Measurements from ENCODE around the gene THSD7A.

The THSD7A gene

GRCh38 chr7:11750191-11750590 is 81.8 kb downstream of the THSD7A start:
- no peak for DNase-seq (ENCODE audit: low read depth in 1 of 2, low spot score in 1 of 2)

- DNase-seq (ENCODE audit: low read depth in 1 of 2, low spot score in 1 of 2), result no peak
Measured at GRCh38 chr7:11749629-11750028, 82.4 kb downstream of the THSD7A start.

GRCh38 chr7:11748884-11749283 is 83.1 kb downstream of the THSD7A start:
- no peak for DNase-seq (ENCODE audit: low read depth in 1 of 2, low spot score in 1 of 2)

- no peak for DNase-seq (ENCODE audit: low read depth in 1 of 2, low spot score in 1 of 2)
Measured at GRCh38 chr7:11747715-11748485, 84.1 kb downstream of the THSD7A start.

GRCh38 chr7:11746591-11746990 is 85.4 kb downstream of the THSD7A start:
- DNase-seq (ENCODE audit: low read depth in 1 of 2, low spot score in 1 of 2), result no peak

GRCh38 chr7:11743548-11743947 is 88.5 kb downstream of the THSD7A start:
- no peak for DNase-seq (ENCODE audit: low read depth in 1 of 2, low spot score in 1 of 2)

GRCh38 chr7:11743016-11743415 is 89.0 kb downstream of the THSD7A start:
- DNase-seq (ENCODE audit: low read depth in 1 of 2, low spot score in 1 of 2), result no peak

GRCh38 chr7:11742496-11742895 is 89.5 kb downstream of the THSD7A start:
- DNase-seq (ENCODE audit: low read depth in 1 of 2, low spot score in 1 of 2), result no peak

GRCh38 chr7:11737723-11738122 is 94.3 kb downstream of the THSD7A start:
- no peak for DNase-seq (ENCODE audit: low read depth in 1 of 2, low spot score in 1 of 2)

- no peak for DNase-seq (ENCODE audit: low read depth in 1 of 2, low spot score in 1 of 2)
Measured at GRCh38 chr7:11732207-11732606, 99.8 kb downstream of the THSD7A start.

- DNase-seq (ENCODE audit: low read depth in 1 of 2, low spot score in 1 of 2), result no peak
Measured at GRCh38 chr7:11730725-11731124, 101.3 kb downstream of the THSD7A start.

GRCh38 chr7:11727864-11728263 is 104.1 kb downstream of the THSD7A start:
- no peak for DNase-seq (ENCODE audit: low read depth in 1 of 2, low spot score in 1 of 2)

- DNase-seq (ENCODE audit: low read depth in 1 of 2, low spot score in 1 of 2), result no peak
Measured at GRCh38 chr7:11726794-11727155, 105.2 kb downstream of the THSD7A start.

GRCh38 chr7:11726001-11726793 is 105.8 kb downstream of the THSD7A start:
- DNase-seq (ENCODE audit: low read depth in 1 of 2, low spot score in 1 of 2), result no peak

GRCh38 chr7:11716185-11716584 is 115.8 kb downstream of the THSD7A start:
- no peak for DNase-seq (ENCODE audit: low read depth in 1 of 2, low spot score in 1 of 2)

- no peak for DNase-seq (ENCODE audit: low read depth in 1 of 2, low spot score in 1 of 2)
Measured at GRCh38 chr7:11714676-11715075, 117.3 kb downstream of the THSD7A start.

GRCh38 chr7:11714205-11714604 is 117.8 kb downstream of the THSD7A start:
- no peak for DNase-seq (ENCODE audit: low read depth in 1 of 2, low spot score in 1 of 2)

GRCh38 chr7:11713352-11713751 is 118.6 kb downstream of the THSD7A start:
- DNase-seq (ENCODE audit: low read depth in 1 of 2, low spot score in 1 of 2), result no peak

GRCh38 chr7:11710377-11710776 is 121.6 kb downstream of the THSD7A start:
- DNase-seq (ENCODE audit: low read depth in 1 of 2, low spot score in 1 of 2), result no peak

GRCh38 chr7:11709196-11709595 is 122.8 kb downstream of the THSD7A start:
- DNase-seq (ENCODE audit: low read depth in 1 of 2, low spot score in 1 of 2), result no peak

GRCh38 chr7:11707606-11708193 is 124.3 kb downstream of the THSD7A start:
- DNase-seq (ENCODE audit: low read depth in 1 of 2, low spot score in 1 of 2), result no peak
